ENCODE data around the gene SZT2. TPM values are rescaled to one million over a fixed set of nuclear protein-coding genes. Genes with fewer than 3 reads are reported as not detected.

SZT2 gene
- total RNA-seq, 6 experiments from 2014 or later, result 12.7 to 30.4 (median 19.2) TPM

GRCh38 chr1:43359696-43360095 is 30.0 kb upstream of the SZT2 start:
- H3K27me3 ChIP-seq, result no peaks in the 10 kb centered on the region
- peaks cover 0 to 13% (median 5%) of the 10 kb centered on the region in 4 donors for H3K4me1 ChIP-seq
- no peaks in the 10 kb centered on the region for H3K9me3 ChIP-seq
- H3K4me3 ChIP-seq, result no peak overlapping the region
- TF ChIP-seq CTCF (IDR thresholded peaks at IDR 0.05), result no peak
- TF ChIP-seq POLR2A (IDR thresholded peaks at IDR 0.05), result no peak
- no peak overlapping the region for H3K27ac ChIP-seq
- H3K36me3 ChIP-seq, result peaks cover 0 to 27% (median 11%) of the 10 kb centered on the region in 4 donors
- 30% methylated on average over 8 of the region's 11 CpGs for WGBS (ENCODE audit: insufficient coverage, low coverage, low lambda C conversion rate, missing lambda C conversion rate)
- ATAC-seq (no peak), DNase-seq (no peak)
- intact Hi-C loops (cut with DNase I), result no loop called here

DNA sequence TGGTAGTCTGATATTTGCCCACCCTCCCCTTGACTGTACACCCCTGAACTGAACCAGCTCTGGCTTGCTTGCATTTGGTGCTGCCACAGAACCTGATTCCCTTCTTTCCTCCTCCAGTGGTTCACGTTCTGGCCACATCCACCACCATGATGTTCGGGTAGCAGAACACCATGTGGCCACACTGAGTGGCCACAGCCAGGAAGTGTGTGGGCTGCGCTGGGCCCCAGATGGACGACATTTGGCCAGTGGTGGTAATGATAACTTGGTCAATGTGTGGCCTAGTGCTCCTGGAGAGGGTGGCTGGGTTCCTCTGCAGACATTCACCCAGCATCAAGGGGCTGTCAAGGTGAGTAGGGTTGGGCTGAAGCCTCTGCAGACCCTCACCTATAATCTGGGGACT is 29.1 kb upstream of the SZT2 start:
- H3K36me3 ChIP-seq, result peaks cover 0 to 34% (median 11%) of the 10 kb centered on the region in 4 donors
- intact Hi-C loops (cut with DNase I), result no loop called here

DNA sequence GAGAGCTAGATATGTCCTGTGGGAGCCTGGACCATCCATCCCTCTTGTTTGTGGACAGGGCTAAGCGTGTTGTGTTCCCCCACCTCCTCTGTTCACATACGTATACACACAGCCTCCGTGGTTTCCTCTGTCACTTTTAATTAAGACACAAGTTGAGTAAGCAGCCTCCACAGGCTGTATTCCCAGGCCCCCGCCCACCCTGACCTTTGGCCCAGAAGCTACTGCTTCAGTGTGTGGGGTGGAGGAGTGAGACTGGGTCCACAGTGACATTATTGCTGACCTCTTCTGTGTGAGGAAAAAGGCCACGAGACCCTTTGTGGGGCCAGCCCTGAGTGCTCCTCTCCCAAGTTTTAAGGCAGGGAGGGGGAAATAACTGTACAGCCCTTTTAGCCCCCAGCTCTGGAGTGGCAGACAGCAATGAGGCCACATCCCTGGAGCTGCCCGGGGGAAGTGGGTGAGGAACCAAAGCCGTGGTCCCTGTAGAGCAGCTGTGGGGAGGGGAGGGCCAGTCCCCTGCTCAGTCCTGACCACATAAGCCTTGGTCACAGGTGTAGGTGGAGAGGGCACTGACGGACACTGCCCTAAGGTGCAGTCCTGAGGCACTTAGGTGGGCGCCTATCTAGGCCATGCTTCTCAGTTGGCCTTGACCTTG is 26.3 kb upstream of the SZT2 start:
- 45% methylated on average over 4 of the region's 9 CpGs for WGBS (ENCODE audit: insufficient coverage, low coverage, low lambda C conversion rate, missing lambda C conversion rate)
- DNase-seq (no peak), ATAC-seq (no peak)
- no peak overlapping the region for H3K27ac ChIP-seq
- no peaks in the 10 kb centered on the region for H3K27me3 ChIP-seq
- TF ChIP-seq POLR2A (IDR thresholded peaks at IDR 0.05) (no peak), CTCF (IDR thresholded peaks at IDR 0.05) (no peak)
- intact Hi-C loops (cut with DNase I), result no loop called here
- H3K4me3 ChIP-seq, result no peak overlapping the region
- peaks cover 0 to 14% (median 6%) of the 10 kb centered on the region in 4 donors for H3K4me1 ChIP-seq
- H3K9me3 ChIP-seq, result no peaks in the 10 kb centered on the region
- H3K36me3 ChIP-seq, result peaks cover 0 to 34% (median 11%) of the 10 kb centered on the region in 4 donors

More for the DNA sequence above, 29.1 kb upstream of the SZT2 start:
- Histone ChIP-seq H3K27me3 (no peaks in the 10 kb centered on the region), H3K4me3 (no peak overlapping the region), H3K9me3 (no peaks in the 10 kb centered on the region), H3K4me1 (peaks cover 0 to 13% (median 5%) of the 10 kb centered on the region in 4 donors), H3K27ac (no peak overlapping the region)
- TF ChIP-seq CTCF (IDR thresholded peaks at IDR 0.05) (no peak), POLR2A (IDR thresholded peaks at IDR 0.05) (no peak)
- no peak for ATAC-seq
- 57% methylated on average over 1 of the region's 4 CpGs for WGBS (ENCODE audit: insufficient coverage, low coverage, low lambda C conversion rate, missing lambda C conversion rate)
- no peak for DNase-seq

DNA sequence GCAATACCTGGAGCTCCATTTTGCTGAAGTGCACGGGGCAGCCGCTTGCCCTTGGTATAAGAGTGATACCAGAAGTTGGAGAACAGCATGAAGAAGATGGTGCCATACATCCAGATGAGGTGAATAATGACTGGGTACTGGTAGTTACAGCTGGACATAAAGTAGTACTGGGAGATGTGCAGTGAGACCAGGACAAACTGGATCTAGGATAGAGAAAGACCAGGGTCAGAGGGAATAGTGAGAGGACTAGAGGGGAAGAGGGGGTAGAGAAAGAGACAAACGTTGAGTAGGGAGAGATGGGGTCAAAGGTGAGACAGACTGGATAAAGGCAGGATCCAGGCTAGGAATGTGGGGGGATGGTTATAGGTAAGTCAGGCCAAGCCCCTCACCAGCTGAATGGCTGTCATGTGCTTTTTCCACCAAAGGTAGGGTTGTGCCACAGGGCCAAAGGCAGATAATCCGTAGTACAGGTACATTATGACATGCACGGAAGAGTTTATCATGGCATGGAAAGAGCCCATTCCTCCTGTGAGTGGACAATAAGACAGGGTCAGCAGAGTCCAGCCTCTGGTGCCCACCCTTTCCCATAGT is 25.7 kb upstream of the SZT2 start:
- Histone ChIP-seq H3K36me3 (peaks cover 0 to 34% (median 11%) of the 10 kb centered on the region in 4 donors), H3K27me3 (no peaks in the 10 kb centered on the region), H3K4me3 (no peak overlapping the region), H3K27ac (no peak overlapping the region), H3K9me3 (no peaks in the 10 kb centered on the region), H3K4me1 (peaks cover 0 to 18% (median 8%) of the 10 kb centered on the region in 4 donors)
- intact Hi-C loops (cut with DNase I), result no loop called here
- WGBS (ENCODE audit: insufficient coverage, low coverage, low lambda C conversion rate, missing lambda C conversion rate), result 69% methylated on average over 3 of the region's 5 CpGs
- ATAC-seq, result no peak
- TF ChIP-seq POLR2A (IDR thresholded peaks at IDR 0.05), result no peak
- TF ChIP-seq CTCF (IDR thresholded peaks at IDR 0.05), result no peak
- no peak for DNase-seq

Data from right lobe of liver (tissue), 6 donors.